Sigmoid colon (tissue), 7 donors: Measurements from ENCODE around the gene PER2. TPM values are rescaled to one million over a fixed set of nuclear protein-coding genes. Genes with fewer than 3 reads are reported as not detected.

Experiments used
- DNase-seq: peaks from one replicate; pipeline ENCODE4 v3.0.0-alpha.2; 2019
- H3K27ac ChIP-seq, 4 donors: fragments of 200-600 bp; sonication (generic); one replicate each; pipeline ENCODE4 v1.5.1; 2016 to 2019; ENCODE audit warnings: mild to moderate bottlenecking in 1 of 4
- H3K27me3 ChIP-seq, 3 donors: fragments of 200-600 bp; sonication (generic); one replicate each; pipeline ENCODE4 v1.5.1; 2019; ENCODE audit warnings: mild to moderate bottlenecking in 1 of 3
- H3K36me3 ChIP-seq, 4 donors: fragments of 200-600 bp; sonication (generic); one replicate each; pipeline ENCODE4 v1.5.1; 2016 to 2019
- H3K4me1 ChIP-seq, 4 donors: fragments of 200-600 bp; sonication (generic); one replicate each; pipeline ENCODE4 v1.5.1; 2017 to 2019
- H3K4me3 ChIP-seq, 4 donors: fragments of 200-600 bp; sonication (generic); one replicate each; pipeline ENCODE4 v1.5.1; 2017 to 2019; ENCODE audit warnings: mild to moderate bottlenecking in 2 of 4, moderate library complexity in 1 of 4
- H3K9me3 ChIP-seq, 4 donors: fragments of 200-600 bp in 3 of 4; sonication (generic) in 3 of 4; one replicate each; pipeline versions ENCODE4 v1.5.1 to v1.6.1; 2013 to 2019
- EP300 ChIP-seq, 4 donors: sonication (generic); formaldehyde crosslinking; IDR thresholded peaks; one replicate each; pipeline ENCODE4 v1.6.1; 2017; ENCODE audit warnings: antibody characterized with exemption in 4 of 4
- POLR2A ChIP-seq, 2 donors: fragments of 450-650 bp; IDR thresholded peaks; one replicate each; pipeline ENCODE4 v1.6.1; 2016; ENCODE audit warnings: antibody characterized with exemption in 2 of 2, mild to moderate bottlenecking in 2 of 2, moderate library complexity in 2 of 2
- POLR2AphosphoS5 ChIP-seq, 4 donors: sonication (generic); formaldehyde crosslinking; IDR thresholded peaks; one replicate each; pipeline ENCODE4 v1.6.1; 2017; ENCODE audit warnings: antibody characterized with exemption in 4 of 4
- WGBS, 2 donors: extraction: QIAGEN DNeasy Blood & Tissue Kit; methylation state at CpG; one replicate each; pipeline ENCODE4 v1.1.7; 2013; 5-methylcytosine and 5-hydroxymethylcytosine counted together
- intact Hi-C: fragments of 100-400 bp; cut with DNase I; formaldehyde crosslinking; loops from one replicate; pipeline ENCODE4 v1.15.1; 2023
- polyA plus RNA-seq, 3 donors: library from polyadenylated mRNA; stranded (reverse); fragments of 200-250 nt; gene quantifications; one replicate each; pipeline ENCODE4 v1.2.3, GENCODE V29; 2013
- total RNA-seq, 4 donors: library from RNA; depleted of rRNA; stranded (reverse); fragments of >200 nt; gene quantifications; one replicate each; pipeline ENCODE4 v1.1.0, GENCODE V29; 2016
- TF ChIP-seq, protein P1 (sequence below), 4 experiments: fragments of 450-650 bp in 3 of 4; fragments of 200-600 bp in 1 of 4; IDR thresholded peaks; one replicate each; pipeline ENCODE4 v1.5.1; 2016 to 2019; ENCODE audit warnings: antibody characterized with exemption in 4 of 4, mild to moderate bottlenecking in 3 of 4, moderate library complexity in 2 of 4
- donor health status: healthy with polysubstance abuse.
- donor health status: Bipolar disorder and iron deficiency.
- donor health status: healthy.

The PER2 gene
- total and polyA plus RNA-seq, 7 donors = 3.7 to 11.8 (median 7.7) TPM

DNA sequence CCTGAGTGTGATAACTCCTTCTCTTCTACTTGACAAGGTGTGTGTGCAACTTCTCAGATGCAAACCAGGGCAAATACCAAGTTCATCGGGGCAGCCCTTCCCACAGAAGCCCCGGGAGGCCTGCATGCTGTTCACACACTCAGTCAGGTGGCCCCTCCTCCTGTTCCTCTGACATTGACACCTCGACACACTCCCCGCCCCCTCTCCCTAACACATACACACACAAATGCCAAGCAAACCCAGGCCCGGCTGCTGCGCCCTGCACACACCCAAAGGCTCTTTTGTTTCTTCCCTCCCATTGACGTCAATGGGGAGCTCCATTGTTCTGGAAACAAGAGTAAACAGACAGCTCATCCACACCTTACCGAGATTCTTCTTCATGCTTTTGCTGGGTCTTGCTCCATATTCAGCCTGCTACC lies 1.7 kb upstream of the PER2 start:
- intact Hi-C loops = no loop called here
- Histone ChIP-seq H3K4me1 (peaks cover 0 to 41% (median 38%) of the 10 kb centered on the region in 4 donors), H3K27ac (peak overlapping the region in 1 of 4 donors; percentile 93), H3K9me3 (no peaks in the 10 kb centered on the region), H3K36me3 (no peaks in the 10 kb centered on the region), H3K27me3 (no peaks in the 10 kb centered on the region), H3K4me3 (no peak overlapping the region)
- TF ChIP-seq POLR2A (IDR thresholded peaks at IDR 0.05) = peak in 1 of 2 donors; percentile 40
- peak in 1 of 4 donors; percentile 15 for TF ChIP-seq POLR2AphosphoS5 (IDR thresholded peaks at IDR 0.05)
- TF ChIP-seq EP300 (IDR thresholded peaks at IDR 0.05) = no peak
- peak; percentile 72 for DNase-seq
- 12 to 53% methylated on average over 8 of the region's 8 CpGs for WGBS, 2 donors

- Histone ChIP-seq H3K9me3 (no peaks in the 10 kb centered on the region), H3K27ac (peak overlapping the region; percentile 93 to 97 (median 94)), H3K36me3 (no peaks in the 10 kb centered on the region), H3K4me3 (peak overlapping the region in 3 of 4 donors; percentile 77 to 86 (median 84)), H3K27me3 (no peaks in the 10 kb centered on the region), H3K4me1 (peaks cover 0 to 46% (median 44%) of the 10 kb centered on the region in 4 donors)
- intact Hi-C loops = loop anchor here (2.0 to 5.0 kb wide), 3 partner anchors 31 to 308 kb away; partner anchors contain the start of genes ASB1 and TRAF3IP1
- WGBS, 2 donors = 11 to 34% methylated on average over 13 of the region's 13 CpGs
- peak; percentile 65 for DNase-seq
- no peak for TF ChIP-seq EP300 (IDR thresholded peaks at IDR 0.05)
- TF ChIP-seq, protein P1, sequence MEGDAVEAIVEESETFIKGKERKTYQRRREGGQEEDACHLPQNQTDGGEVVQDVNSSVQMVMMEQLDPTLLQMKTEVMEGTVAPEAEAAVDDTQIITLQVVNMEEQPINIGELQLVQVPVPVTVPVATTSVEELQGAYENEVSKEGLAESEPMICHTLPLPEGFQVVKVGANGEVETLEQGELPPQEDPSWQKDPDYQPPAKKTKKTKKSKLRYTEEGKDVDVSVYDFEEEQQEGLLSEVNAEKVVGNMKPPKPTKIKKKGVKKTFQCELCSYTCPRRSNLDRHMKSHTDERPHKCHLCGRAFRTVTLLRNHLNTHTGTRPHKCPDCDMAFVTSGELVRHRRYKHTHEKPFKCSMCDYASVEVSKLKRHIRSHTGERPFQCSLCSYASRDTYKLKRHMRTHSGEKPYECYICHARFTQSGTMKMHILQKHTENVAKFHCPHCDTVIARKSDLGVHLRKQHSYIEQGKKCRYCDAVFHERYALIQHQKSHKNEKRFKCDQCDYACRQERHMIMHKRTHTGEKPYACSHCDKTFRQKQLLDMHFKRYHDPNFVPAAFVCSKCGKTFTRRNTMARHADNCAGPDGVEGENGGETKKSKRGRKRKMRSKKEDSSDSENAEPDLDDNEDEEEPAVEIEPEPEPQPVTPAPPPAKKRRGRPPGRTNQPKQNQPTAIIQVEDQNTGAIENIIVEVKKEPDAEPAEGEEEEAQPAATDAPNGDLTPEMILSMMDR (IDR thresholded peaks at IDR 0.05) = no peak
- TF ChIP-seq POLR2A (IDR thresholded peaks at IDR 0.05) = no peak
- no peak for TF ChIP-seq POLR2AphosphoS5 (IDR thresholded peaks at IDR 0.05)
Observed at GRCh38 chr2:238289574-238289973, 1.2 kb upstream of the PER2 start.

GRCh38 chr2:238288650-238289573 lies 502 bp upstream of the PER2 start:
- no peaks in the 10 kb centered on the region for H3K36me3 ChIP-seq
- H3K4me3 ChIP-seq = peak overlapping the region; percentile 77 to 86 (median 84)
- H3K27ac ChIP-seq = peak overlapping the region; percentile 93 to 97 (median 94)
- intact Hi-C loops = loop anchor here (2.0 to 5.0 kb wide), 3 partner anchors 32 to 308 kb away; partner anchors contain the start of genes ASB1 and TRAF3IP1
- peaks cover 0 to 50% (median 47%) of the 10 kb centered on the region in 4 donors for H3K4me1 ChIP-seq
- H3K27me3 ChIP-seq = no peaks in the 10 kb centered on the region
- DNase-seq = peak; percentile 99
- no peaks in the 10 kb centered on the region for H3K9me3 ChIP-seq
- 0 to 1% methylated on average over 108 of the region's 108 CpGs for WGBS, 2 donors
- TF ChIP-seq, protein P1 (IDR thresholded peaks at IDR 0.05) = peak in 1 of 4 experiments; percentile 26
- TF ChIP-seq POLR2A (IDR thresholded peaks at IDR 0.05) (peak; percentile 26 to 50), POLR2AphosphoS5 (IDR thresholded peaks at IDR 0.05) (peak; percentile 82 to 94 (median 90)), EP300 (IDR thresholded peaks at IDR 0.05) (peak in 1 of 4 donors; percentile 55)

DNA sequence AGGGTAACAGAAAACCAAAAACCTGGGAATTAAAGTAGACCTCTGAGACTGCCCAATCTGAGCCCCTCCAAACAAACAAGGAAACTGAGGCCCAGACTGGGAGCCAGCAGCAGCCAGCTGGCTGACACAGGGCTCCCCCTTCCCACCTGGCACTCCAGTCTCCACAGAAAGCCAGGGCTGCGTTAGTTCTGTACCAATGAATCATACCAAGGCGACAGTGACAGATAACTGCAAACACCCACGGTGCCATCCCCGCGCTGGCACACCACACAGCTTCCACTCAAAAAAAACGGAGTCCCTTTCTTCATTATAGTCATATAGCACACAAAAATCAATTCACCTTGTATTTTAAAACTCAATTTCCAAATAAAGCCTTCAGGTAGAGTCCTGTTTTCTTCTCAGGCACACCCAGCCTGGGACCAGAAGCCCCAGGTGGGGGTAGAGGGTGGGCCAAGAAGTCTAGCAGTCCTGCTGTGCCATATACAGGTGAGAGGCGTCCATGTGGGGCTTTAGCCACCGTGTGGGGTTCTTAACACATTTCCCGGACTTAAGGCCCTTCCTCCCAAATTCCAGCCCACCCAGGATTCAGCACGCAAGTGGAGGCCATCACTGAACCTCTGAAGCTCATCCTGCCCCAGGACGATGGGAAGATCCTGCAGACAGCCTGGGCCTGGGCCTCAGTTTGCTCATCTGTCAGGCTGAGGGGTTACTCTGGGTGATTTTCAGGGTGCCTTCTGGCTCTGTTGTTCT lies 1.2 kb downstream of the PER2 start:
- WGBS, 2 donors = 14 to 62% methylated on average over 11 of the region's 11 CpGs
- TF ChIP-seq, protein P1 (IDR thresholded peaks at IDR 0.05) = no peak
- TF ChIP-seq POLR2AphosphoS5 (IDR thresholded peaks at IDR 0.05) (no peak), POLR2A (IDR thresholded peaks at IDR 0.05) (no peak), EP300 (IDR thresholded peaks at IDR 0.05) (no peak)
- no peaks in the 10 kb centered on the region for H3K9me3 ChIP-seq
- peak; percentile 63 for DNase-seq
- intact Hi-C loops = loop anchor here (5.0 kb wide), 2 partner anchors 140 to 310 kb away; partner anchors contain the start of gene ASB1
- no peaks in the 10 kb centered on the region for H3K36me3 ChIP-seq
- H3K27me3 ChIP-seq = no peaks in the 10 kb centered on the region
- peak overlapping the region; percentile 93 to 97 (median 94) for H3K27ac ChIP-seq
- peak overlapping the region; percentile 77 to 86 (median 84) for H3K4me3 ChIP-seq
- peaks cover 0 to 62% (median 49%) of the 10 kb centered on the region in 4 donors for H3K4me1 ChIP-seq
